ENCODE measurements around the gene HYI. TPM values are rescaled to one million over a fixed set of nuclear protein-coding genes. Genes with fewer than 3 reads are reported as not detected.

Gene HYI
- total RNA-seq, 4 donors from 2014 or later = 40.3 to 121 (median 49.1) TPM

- no peak for TF ChIP-seq CTCF (IDR thresholded peaks at IDR 0.05; ENCODE audit: low read depth)
These were observed 4.0 kb downstream of the HYI start for GRCh38 chr1:43449708-43450069.

GRCh38 chr1:43448955-43449707 lies 4.6 kb downstream of the HYI start:
- no peak for TF ChIP-seq CTCF (IDR thresholded peaks at IDR 0.05; ENCODE audit: low read depth)

- no peak for TF ChIP-seq CTCF (IDR thresholded peaks at IDR 0.05; ENCODE audit: low read depth)
These were observed 5.6 kb downstream of the HYI start for GRCh38 chr1:43447891-43448708.

- TF ChIP-seq CTCF (IDR thresholded peaks at IDR 0.05; ENCODE audit: low read depth) = no peak
These were observed 6.6 kb downstream of the HYI start for GRCh38 chr1:43446881-43447835.

GRCh38 chr1:43446388-43446740 lies 7.4 kb downstream of the HYI start:
- TF ChIP-seq CTCF (IDR thresholded peaks at IDR 0.05; ENCODE audit: low read depth) = no peak

- no peak for TF ChIP-seq CTCF (IDR thresholded peaks at IDR 0.05; ENCODE audit: low read depth)
These were observed 7.9 kb downstream of the HYI start for GRCh38 chr1:43445606-43446387.

All from subcutaneous adipose tissue (tissue), 4 donors.